Adrenal gland (tissue), 12 donors: ENCODE results near the gene GNPTG. TPM values are rescaled to one million over a fixed set of nuclear protein-coding genes. Genes with fewer than 3 reads are reported as not detected.
"Not testable (repeated sequence)": the region's sequence is repeated elsewhere in the genome, so short reads cannot be mapped to it uniquely, and the experiment has no call there.

ENCODE experiments used
- DNase-seq, 7 donors: peaks; one replicate each; pipeline ENCODE4 v3.0.0-alpha.2; 2019 to 2020
- H3K27ac ChIP-seq, 5 donors: fragments of 200-600 bp; sonication (generic) in 4 of 5; 1 replicate in 3 of 5; 2 replicates in 2 of 5; pipeline versions ENCODE4 v1.5.1 to v1.8.0; 2016 to 2020; ENCODE audit warnings: mild to moderate bottlenecking in 1 of 5
- H3K27me3 ChIP-seq: fragments of 200-600 bp; 2 replicates; pipeline ENCODE4 v1.8.0; 2021
- H3K36me3 ChIP-seq, 2 donors: fragments of 200-600 bp; replicated peaks in 1 of 2; 1 replicate in 1 of 2; 2 replicates in 1 of 2; pipeline versions ENCODE4 v1.5.1 to v1.8.0; 2018 to 2022
- H3K4me1 ChIP-seq, 2 donors: fragments of 200-600 bp; replicated peaks in 1 of 2; 1 replicate in 1 of 2; 2 replicates in 1 of 2; pipeline versions ENCODE4 v1.5.1 to v1.8.0; 2018 to 2021
- H3K4me3 ChIP-seq, 4 donors: fragments of 200-600 bp; sonication (generic) in 3 of 4; one replicate each; pipeline ENCODE4 v1.5.1; 2016 to 2018
- H3K9me3 ChIP-seq, 3 donors: fragments of 200-600 bp; sonication (generic) in 1 of 3; replicated peaks in 1 of 3; 1 replicate in 2 of 3; 2 replicates in 1 of 3; pipeline versions ENCODE4 v1.5.1 to v1.8.0; 2016 to 2021
- CTCF ChIP-seq, 6 experiments: fragments of 450-650 bp in 4 of 6; fragments of 200-600 bp in 2 of 6; sonication (generic) in 1 of 6; IDR thresholded peaks; 1 replicate in 5 of 6; 2 replicates in 1 of 6; pipeline versions ENCODE4 v1.5.1 to v1.8.0; 2016 to 2021; ENCODE audit warnings: antibody characterized with exemption in 6 of 6, mild to moderate bottlenecking in 2 of 6, moderate library complexity in 1 of 6
- POLR2A ChIP-seq, 2 donors: fragments of 450-650 bp; IDR thresholded peaks; one replicate each; pipeline ENCODE4 v1.6.1; 2017; ENCODE audit warnings: antibody characterized with exemption in 2 of 2, mild to moderate bottlenecking in 2 of 2, moderate library complexity in 1 of 2
- WGBS, 4 donors: extraction: QIAGEN DNeasy Blood & Tissue Kit in 2 of 4; methylation state at CpG; one replicate each; pipeline versions ENCODE4 v1.1.5 to v1.1.7; 2013 to 2017; 5-methylcytosine and 5-hydroxymethylcytosine counted together
- intact Hi-C, 2 donors: fragments of 100-400 bp; cut with DNase I; formaldehyde crosslinking; loops; one replicate each; pipeline versions ENCODE4 v1.14.1 to v1.15.0; 2022 to 2023
- polyA plus RNA-seq, 3 donors: library from polyadenylated mRNA; stranded (reverse); fragments of 200-250 nt in 2 of 3; fragments of 350-450 nt in 1 of 3; fragmentation: Illumina TruSeq in 1 of 3; extraction: RNeasy Lipid Tissue Mini Kit (QIAGEN cat#74804) in 1 of 3; gene quantifications; one replicate each; pipeline ENCODE4 v1.2.3, GENCODE V29; 2013 to 2014
- total RNA-seq, 9 donors: library from RNA; depleted of rRNA in 4 of 9; stranded (reverse); fragments of >200 nt in 4 of 9; fragments of 120-200 nt in 1 of 9; fragmentation: NEBNext Ultra II Directional in 1 of 9; extraction: Animal tissue kit (Norgen Biotek cat#: 25700) in 1 of 9; gene quantifications; one replicate each; pipeline versions ENCODE4 v1.1.0 to v1.2.4, GENCODE V29; 2013 to 2023
- donor health status: healthy with polysubstance abuse.
- donor health status: Bipolar disorder and iron deficiency.
- donor health status: DM: yes; HTN: yes; CAD: no.
- donor health status: DM: no; HTN: no; CAD: no.
- donor health status: DM: no; HTN: no; CAD: no.
- donor health status: DM: yes; HTN: yes; CAD: no.

The GNPTG gene
- total and polyA plus RNA-seq, 12 donors = 95.9 to 659 (median 284) TPM

- no peak for DNase-seq
- H3K4me1 ChIP-seq = peaks cover 0 to 3% of the 10 kb centered on the region in 2 donors
- no peaks in the 10 kb centered on the region for H3K9me3 ChIP-seq
- H3K4me3 ChIP-seq = no peak overlapping the region
- intact Hi-C loops = no loop called here
- H3K36me3 ChIP-seq = peaks cover 0 to 39% of the 10 kb centered on the region in 2 donors
- H3K27ac ChIP-seq = no peak overlapping the region
- no peaks in the 10 kb centered on the region for H3K27me3 ChIP-seq
- no peak for TF ChIP-seq CTCF (IDR thresholded peaks at IDR 0.05)
- TF ChIP-seq POLR2A (IDR thresholded peaks at IDR 0.05) = no peak
- WGBS, 4 donors = 76 to 86% (median 81%) methylated on average over 9 to 17 of the region's 17 CpGs
These were observed 25.3 kb upstream of the GNPTG start for GRCh38 chr16:1326391-1326790.

GRCh38 chr16:1326946-1327618 is 24.6 kb upstream of the GNPTG start:
- peaks cover 0 to 10% of the 10 kb centered on the region in 2 donors for H3K4me1 ChIP-seq
- intact Hi-C loops = no loop called here
- TF ChIP-seq CTCF (IDR thresholded peaks at IDR 0.05) = no peak
- no peak for TF ChIP-seq POLR2A (IDR thresholded peaks at IDR 0.05)
- H3K9me3 ChIP-seq = no peaks in the 10 kb centered on the region
- DNase-seq = no peak
- H3K36me3 ChIP-seq = peaks cover 0 to 33% of the 10 kb centered on the region in 2 donors
- WGBS, 4 donors = 69 to 92% (median 77%) methylated on average over 7 to 17 of the region's 17 CpGs
- no peak overlapping the region for H3K4me3 ChIP-seq
- peaks cover under 1% of the 10 kb centered on the region for H3K27me3 ChIP-seq
- no peak overlapping the region for H3K27ac ChIP-seq

- peaks cover 0 to 29% of the 10 kb centered on the region in 2 donors for H3K36me3 ChIP-seq
- H3K9me3 ChIP-seq = no peaks in the 10 kb centered on the region
- 68 to 78% (median 72%) methylated on average over 2 to 5 of the region's 5 CpGs for WGBS, 4 donors
- intact Hi-C loops = no loop called here
- H3K27ac ChIP-seq = no peak overlapping the region
- H3K27me3 ChIP-seq = peaks cover 3% of the 10 kb centered on the region
- H3K4me3 ChIP-seq = no peak overlapping the region
- no peak for DNase-seq
- TF ChIP-seq POLR2A (IDR thresholded peaks at IDR 0.05) = no peak
- no peak for TF ChIP-seq CTCF (IDR thresholded peaks at IDR 0.05)
- H3K4me1 ChIP-seq = peaks cover 0 to 15% of the 10 kb centered on the region in 2 donors
These were observed 24.1 kb upstream of the GNPTG start for GRCh38 chr16:1327619-1327947.

GRCh38 chr16:1328136-1328535 is 23.6 kb upstream of the GNPTG start:
- H3K4me3 ChIP-seq, H3K27ac ChIP-seq, DNase-seq, intact Hi-C loops, H3K27me3 ChIP-seq, H3K9me3 ChIP-seq: not testable (repeated sequence)
- 86 to 91% (median 87%) methylated on average over 15 to 20 of the region's 20 CpGs for WGBS, 4 donors
- peaks cover 0 to 20% of the 10 kb centered on the region in 2 donors for H3K4me1 ChIP-seq
- H3K36me3 ChIP-seq = peaks cover 0 to 26% of the 10 kb centered on the region in 2 donors

GRCh38 chr16:1328961-1329360 is 22.8 kb upstream of the GNPTG start:
- intact Hi-C loops, DNase-seq, H3K4me3 ChIP-seq, H3K9me3 ChIP-seq, H3K27me3 ChIP-seq, H3K27ac ChIP-seq: not testable (repeated sequence)
- H3K4me1 ChIP-seq = peaks cover 4 to 26% of the 10 kb centered on the region in 2 donors
- H3K36me3 ChIP-seq = peaks cover 0 to 18% of the 10 kb centered on the region in 2 donors
- 91 to 94% (median 91%) methylated on average over 10 of the region's 10 CpGs for WGBS, 4 donors
